GM12874 (cell line): ENCODE data around the gene CACNA2D3.

ENCODE experiments used
- TF ChIP-seq, protein P1 (sequence below): IDR thresholded peaks from 2 replicates; pipeline ENCODE4 v1.5.1; 2011; ENCODE audit warnings: low read depth, mild to moderate bottlenecking, control low read depth, low read length, moderate library complexity; ENCODE audit not compliant: insufficient read depth

CACNA2D3 gene

DNA sequence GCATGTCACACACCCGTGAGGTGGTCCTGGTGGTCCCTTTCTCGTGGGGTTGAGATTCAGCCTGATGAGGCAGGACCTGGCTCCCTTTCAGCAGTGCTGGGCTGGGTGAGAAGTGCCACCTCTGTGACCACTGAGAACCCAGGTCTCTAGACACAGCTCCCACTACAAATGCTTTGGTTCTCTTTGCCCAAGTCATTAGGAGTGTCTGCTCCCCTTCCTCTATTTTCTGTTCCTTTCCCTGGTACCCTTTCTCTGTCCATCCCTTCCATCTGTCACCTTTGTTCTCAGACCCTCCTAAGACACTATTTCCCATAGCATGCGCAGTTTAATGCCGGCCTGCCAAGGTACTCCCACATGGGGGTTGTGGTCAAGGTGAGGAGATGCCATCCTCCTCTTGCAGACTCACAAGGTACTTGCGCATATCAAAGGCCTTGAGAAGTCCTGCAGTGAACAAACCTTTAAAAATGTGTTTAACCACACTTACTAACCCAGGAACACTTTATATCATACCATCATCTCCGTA is 507.8 kb downstream of the CACNA2D3 start:
- TF ChIP-seq, protein P1, sequence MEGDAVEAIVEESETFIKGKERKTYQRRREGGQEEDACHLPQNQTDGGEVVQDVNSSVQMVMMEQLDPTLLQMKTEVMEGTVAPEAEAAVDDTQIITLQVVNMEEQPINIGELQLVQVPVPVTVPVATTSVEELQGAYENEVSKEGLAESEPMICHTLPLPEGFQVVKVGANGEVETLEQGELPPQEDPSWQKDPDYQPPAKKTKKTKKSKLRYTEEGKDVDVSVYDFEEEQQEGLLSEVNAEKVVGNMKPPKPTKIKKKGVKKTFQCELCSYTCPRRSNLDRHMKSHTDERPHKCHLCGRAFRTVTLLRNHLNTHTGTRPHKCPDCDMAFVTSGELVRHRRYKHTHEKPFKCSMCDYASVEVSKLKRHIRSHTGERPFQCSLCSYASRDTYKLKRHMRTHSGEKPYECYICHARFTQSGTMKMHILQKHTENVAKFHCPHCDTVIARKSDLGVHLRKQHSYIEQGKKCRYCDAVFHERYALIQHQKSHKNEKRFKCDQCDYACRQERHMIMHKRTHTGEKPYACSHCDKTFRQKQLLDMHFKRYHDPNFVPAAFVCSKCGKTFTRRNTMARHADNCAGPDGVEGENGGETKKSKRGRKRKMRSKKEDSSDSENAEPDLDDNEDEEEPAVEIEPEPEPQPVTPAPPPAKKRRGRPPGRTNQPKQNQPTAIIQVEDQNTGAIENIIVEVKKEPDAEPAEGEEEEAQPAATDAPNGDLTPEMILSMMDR, result no peak

DNA sequence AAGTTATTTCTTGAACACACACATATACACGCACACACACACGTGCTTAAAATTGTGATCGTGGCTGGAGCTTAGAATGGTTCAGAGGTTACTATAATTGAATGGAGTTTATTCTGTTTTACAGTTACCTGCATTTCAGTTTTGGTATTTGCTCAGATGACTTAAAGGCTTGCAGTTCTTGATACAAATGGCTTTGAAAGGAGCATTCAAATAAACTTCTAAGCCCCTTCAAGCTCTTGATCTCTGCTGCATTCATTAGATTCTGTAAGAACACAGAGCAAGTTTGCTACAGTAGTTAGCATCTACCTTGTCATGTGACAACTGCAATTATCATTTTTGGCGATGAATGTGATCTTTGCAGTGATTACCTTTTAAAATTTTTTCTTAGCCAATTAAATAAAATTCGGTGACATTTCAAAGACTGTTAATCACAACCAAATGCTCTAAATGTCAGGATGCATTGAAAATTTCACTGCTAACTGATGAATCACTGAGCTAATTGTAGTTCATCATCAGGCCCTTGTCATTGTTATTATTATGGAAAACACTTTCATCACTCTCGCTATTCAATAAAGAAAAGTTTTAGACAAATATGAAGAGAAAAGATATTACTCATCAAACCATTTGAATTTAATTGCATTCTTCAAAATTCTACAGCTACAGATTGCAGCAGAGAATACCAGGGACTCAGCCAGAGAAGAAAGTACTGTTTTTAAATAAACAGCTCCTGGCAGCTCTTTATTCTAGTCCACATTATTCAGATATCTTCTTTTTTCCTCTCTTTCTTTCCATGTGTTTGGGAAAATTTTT is 509.4 kb downstream of the CACNA2D3 start:
- TF ChIP-seq, protein P1, result no peak

DNA sequence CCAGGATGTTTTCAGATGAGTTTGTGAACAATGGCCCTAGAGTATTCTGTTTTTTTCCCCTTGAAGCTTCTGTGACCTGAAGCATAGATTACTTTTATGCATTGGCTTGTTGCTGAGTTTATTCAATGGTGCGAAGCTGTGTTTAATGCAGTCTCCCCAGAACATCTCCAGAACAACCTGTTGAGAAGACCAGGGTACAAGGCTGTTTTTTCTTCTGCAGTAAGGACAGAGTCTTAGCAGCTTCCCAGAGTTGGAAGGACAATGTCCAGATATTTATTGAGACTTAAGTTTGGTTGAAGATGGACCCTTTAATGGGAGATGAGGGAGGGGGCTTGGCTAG is 509.9 kb downstream of the CACNA2D3 start:
- TF ChIP-seq, protein P1, result no peak

DNA sequence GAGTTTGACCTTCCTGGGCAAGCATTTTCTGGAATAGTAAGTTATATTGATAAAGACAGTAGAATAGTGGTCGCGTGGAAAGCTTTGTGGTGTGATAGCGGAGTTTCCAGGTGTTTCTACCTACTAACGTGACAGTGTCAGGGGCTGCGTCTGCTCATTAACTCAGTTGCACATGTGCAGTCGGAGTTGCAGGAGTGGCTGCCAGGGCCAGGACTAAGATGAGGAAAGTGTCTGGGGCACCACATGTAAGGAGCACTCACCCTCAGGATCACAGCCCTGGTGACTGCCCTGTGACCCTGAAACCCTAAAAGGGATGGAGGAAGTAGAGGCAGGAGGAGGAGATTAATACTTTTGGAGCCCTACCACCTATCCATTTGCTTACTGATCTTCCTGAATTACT is 510.5 kb downstream of the CACNA2D3 start:
- TF ChIP-seq, protein P1, result no peak

DNA sequence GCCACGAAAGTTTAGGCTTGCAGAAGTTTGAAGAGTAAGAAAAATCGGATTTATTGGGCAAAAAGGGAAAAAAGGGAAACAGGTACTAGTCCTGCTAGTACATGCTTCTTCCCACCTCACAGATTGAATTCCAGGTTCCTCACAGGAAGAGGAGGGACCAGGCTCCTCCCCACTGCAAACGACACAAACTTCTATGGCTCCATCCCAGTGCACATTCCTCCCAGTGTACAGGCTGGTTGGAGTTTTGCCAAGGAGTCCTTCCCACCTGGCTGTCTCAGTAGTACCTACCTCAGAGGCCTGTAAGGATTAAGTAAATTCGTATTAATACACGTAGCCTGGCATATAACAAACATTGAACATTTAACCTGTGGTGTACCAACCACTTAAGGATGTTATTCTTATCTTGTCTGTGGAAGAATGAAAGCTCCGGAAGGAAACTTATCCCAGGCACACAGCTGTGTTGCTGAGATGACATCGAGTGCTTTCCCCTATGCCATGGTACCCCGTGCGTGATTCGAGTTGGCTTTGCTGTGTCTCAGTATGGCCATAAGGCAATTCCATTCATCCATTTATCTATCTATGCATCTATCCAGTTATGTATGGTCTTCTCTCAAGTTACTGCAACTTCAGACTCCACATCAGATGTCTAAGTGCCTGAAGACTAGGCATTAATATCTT is 511.2 kb downstream of the CACNA2D3 start:
- TF ChIP-seq, protein P1, result no peak

DNA sequence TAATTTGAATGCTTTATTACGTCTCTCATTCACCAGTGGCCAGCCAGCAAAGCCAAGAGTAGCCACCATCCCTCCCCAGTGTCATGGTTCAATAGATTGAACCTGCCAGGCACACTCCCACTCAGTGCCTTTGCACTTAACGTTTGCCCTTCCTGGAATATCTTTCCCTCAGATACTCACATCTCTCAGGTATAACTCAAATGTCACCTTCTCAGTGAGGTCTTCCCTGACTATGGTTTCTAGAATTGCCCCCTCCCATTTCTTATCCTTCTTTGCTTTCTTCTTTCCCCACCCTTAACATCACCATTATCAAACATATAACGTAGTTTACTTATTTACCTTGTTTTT is 511.7 kb downstream of the CACNA2D3 start:
- TF ChIP-seq, protein P1, result no peak

DNA sequence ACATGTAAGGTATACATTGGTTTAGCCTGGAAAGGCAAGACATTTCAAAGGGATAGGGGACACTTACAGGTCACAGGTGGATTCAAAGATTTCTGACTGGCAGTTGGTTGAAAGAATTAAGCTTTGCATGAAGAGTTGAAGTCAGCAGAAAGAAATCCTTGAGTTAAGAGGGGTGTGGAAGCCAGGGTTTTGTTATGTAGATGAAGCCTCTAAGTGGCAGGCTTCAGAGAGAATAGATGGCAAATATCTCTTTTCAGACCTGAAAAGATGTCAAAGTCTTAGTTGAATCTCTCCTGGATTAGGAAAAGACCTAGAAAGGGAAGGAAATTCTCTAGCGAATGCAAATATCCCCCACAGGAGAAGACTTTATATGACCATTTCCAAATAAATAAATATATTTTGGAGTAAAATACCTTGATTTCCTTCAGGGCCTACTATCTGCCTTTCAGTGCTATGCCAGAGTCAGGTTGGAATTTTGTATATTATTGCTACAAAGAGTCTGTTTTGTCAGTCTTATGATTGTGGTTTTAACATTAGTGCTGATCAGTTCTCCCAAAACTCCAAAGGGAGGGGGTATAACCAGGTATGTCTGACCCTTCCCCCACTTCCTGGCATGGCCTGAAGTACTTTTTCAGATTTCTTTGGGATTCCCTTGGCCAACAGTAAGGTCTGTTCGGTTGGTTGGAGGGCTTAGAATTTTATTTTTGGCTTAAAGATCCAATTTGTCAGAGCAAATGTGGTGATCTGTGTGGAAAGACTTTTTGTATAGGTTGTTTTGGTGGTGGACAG is 519.1 kb downstream of the CACNA2D3 start:
- TF ChIP-seq, protein P1, result no peak
